ENCODE measurements around the gene LMOD2.

LMOD2 gene

DNA sequence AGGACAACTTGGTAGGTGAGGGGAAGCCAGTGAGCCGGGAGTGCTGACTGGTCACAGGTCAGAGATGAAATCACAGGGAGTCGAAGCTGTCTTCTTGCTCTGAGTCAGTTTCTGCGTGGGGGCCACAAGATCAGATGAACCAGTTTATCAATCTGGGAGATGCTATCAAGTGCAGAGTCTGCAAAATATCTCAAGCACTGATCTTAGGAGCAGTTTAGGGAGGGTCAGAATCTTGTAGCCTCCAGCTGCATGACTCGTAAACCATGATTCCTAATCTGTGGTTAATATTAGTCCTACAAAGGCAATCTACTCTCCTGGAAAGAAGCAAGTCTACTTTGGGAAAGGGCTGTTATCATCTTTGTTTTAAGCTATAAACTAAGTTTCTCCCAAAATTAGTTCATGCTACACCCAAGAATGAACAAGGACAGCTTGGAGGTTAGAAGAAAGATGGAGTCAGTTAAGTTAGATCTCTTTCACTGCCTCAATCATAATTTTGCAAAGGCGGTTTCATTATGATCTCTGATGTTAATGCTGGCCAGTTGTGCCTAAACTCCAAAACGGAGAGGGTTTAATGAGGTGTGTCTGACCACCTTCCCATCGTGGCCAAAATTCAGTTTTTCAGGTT is 8.4 kb upstream of the LMOD2 start:
- DNase-seq (ENCODE audit: low read depth) = no peak
- no peak for TF ChIP-seq CTCF (IDR thresholded peaks at IDR 0.05; ENCODE audit: control insufficient read depth, insufficient read depth, low read depth, low read length, missing control alignments)
- no peak overlapping the region for H3K4me3 ChIP-seq (ENCODE audit: control insufficient read depth, low read depth, low read length)

DNA sequence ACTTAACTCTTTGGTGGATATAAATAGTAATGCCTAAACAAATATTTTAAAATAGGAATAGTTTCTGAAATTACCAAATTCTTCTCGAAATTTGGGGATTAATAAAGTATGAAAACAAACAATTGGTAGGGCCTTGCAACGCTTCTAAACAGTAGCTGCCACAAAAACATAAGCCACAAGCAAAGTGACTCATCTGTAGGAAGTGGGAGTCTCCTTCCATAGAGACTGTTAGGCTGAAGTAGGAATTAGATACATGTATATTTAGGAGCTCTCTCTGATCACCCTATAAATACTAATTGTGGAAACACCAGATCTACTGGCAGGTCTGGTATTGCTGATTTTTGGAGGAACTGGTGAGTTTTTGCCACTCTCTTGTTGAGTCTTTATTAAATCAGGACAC is 5.7 kb upstream of the LMOD2 start:
- TF ChIP-seq CTCF (IDR thresholded peaks at IDR 0.05; ENCODE audit: control insufficient read depth, insufficient read depth, low read depth, low read length, missing control alignments) = no peak
- no peak overlapping the region for H3K4me3 ChIP-seq (ENCODE audit: control insufficient read depth, low read depth, low read length)
- no peak for DNase-seq (ENCODE audit: low read depth)

DNA sequence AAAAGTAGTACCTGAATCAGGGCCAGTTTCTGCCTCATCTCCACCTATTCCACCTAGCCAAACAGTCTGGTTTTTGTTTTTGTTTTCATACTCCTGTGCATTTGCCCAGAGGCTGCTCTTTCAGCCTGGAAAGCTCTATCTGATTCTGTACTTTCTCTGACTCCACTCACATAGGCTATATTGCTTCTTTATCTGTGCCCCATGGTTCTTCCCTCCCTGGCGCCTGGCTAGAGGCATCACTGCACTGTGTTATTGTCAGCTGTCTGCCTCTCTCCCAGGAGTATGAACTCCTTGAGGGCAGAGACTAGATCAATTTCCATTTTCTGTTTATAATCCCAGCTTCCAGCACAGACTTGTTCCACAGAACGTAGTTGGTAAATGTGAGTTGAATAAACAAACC is 5.1 kb upstream of the LMOD2 start:
- DNase-seq (ENCODE audit: low read depth) = no peak
- no peak for TF ChIP-seq CTCF (IDR thresholded peaks at IDR 0.05; ENCODE audit: control insufficient read depth, insufficient read depth, low read depth, low read length, missing control alignments)
- H3K4me3 ChIP-seq (ENCODE audit: control insufficient read depth, low read depth, low read length) = no peak overlapping the region

DNA sequence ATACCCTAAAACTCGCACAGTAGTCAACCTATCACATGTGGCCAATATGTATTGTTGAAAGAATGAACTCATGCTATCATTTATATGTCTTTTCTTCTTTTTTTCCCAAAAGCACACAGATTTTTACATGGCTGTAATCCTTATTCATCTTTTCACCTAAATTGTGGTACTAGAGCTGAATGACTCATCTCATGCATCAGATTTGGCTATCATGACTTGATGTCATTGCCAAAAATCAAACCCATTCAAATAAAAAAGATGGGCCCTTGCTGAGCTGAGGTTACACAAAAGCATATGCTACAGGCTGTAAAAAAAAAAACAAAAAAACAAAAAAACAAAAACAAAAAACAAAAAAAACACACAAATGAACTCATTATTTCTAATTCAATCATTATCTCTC is 3.3 kb upstream of the LMOD2 start:
- H3K4me3 ChIP-seq (ENCODE audit: control insufficient read depth, low read depth, low read length) = no peak overlapping the region
- no peak for TF ChIP-seq CTCF (IDR thresholded peaks at IDR 0.05; ENCODE audit: control insufficient read depth, insufficient read depth, low read depth, low read length, missing control alignments)
- DNase-seq (ENCODE audit: low read depth) = no peak

GRCh38 chr7:123653162-123653561 is 2.5 kb upstream of the LMOD2 start:
- H3K4me3 ChIP-seq (ENCODE audit: control insufficient read depth, low read depth, low read length) = no peak overlapping the region
- DNase-seq (ENCODE audit: low read depth) = no peak
- TF ChIP-seq CTCF (IDR thresholded peaks at IDR 0.05; ENCODE audit: control insufficient read depth, insufficient read depth, low read depth, low read length, missing control alignments) = no peak

DNA sequence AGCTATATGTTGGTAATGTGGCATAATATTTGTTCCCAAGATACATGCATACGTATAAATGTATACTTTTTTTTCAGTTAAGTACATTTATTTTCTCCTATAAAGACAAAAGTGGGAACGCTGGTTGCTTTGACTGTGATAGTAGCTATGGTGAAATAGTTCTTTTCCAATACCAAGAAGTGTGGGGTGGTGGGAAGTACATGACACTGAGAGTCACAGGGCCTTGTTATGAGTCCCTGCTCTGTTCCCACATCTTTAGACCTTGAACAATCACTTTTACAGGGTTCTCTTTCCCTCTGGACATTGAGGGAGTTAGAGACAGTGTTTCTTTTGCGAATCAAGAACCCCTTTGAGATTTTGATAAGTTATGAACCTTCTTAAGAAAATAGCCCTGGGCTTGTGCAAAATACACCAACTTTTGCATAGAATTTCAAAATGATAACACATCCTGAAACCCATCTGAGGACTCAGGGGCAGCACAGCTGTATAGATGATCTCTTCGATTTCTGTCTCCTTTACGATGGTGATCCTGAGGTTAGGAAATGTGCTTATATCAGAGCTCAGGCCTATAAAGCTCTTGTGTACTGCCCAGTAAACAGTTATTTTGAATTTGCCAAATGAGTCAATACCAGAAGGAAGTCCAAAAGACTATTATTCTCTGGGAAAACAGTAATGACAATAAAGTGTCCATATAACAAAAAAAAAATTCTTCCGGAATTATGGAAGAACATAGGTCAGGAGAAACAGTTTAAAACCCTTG is 1.1 kb downstream of the LMOD2 start:
- no peak for TF ChIP-seq CTCF (IDR thresholded peaks at IDR 0.05; ENCODE audit: control insufficient read depth, insufficient read depth, low read depth, low read length, missing control alignments)
- DNase-seq (ENCODE audit: low read depth) = no peak
- no peak overlapping the region for H3K4me3 ChIP-seq (ENCODE audit: control insufficient read depth, low read depth, low read length)

All from AG09309 (cell line).